Measurements from ENCODE around the gene USH2A.

The USH2A gene

GRCh38 chr1:215605011-215605621 is 818.1 kb downstream of the USH2A start:
- no peak overlapping the region for H3K27ac ChIP-seq (ENCODE audit: low read depth, low read length, severe bottlenecking)
- no peaks in the 10 kb centered on the region for H3K9me3 ChIP-seq (ENCODE audit: control insufficient read depth, low read length)
- peaks cover 36% of the 10 kb centered on the region for H3K36me3 ChIP-seq (ENCODE audit: control insufficient read depth, insufficient read depth, low read length)
- H3K4me1 ChIP-seq (ENCODE audit: control insufficient read depth, insufficient read depth, low read length, poor library complexity, severe bottlenecking): peaks cover 5% of the 10 kb centered on the region
- no peak overlapping the region for H3K4me3 ChIP-seq (ENCODE audit: extremely low read depth, insufficient read depth, low read length, poor library complexity, severe bottlenecking)

GRCh38 chr1:215603319-215603718 is 819.9 kb downstream of the USH2A start:
- H3K36me3 ChIP-seq (ENCODE audit: control insufficient read depth, insufficient read depth, low read length): peaks cover 23% of the 10 kb centered on the region
- no peak overlapping the region for H3K4me3 ChIP-seq (ENCODE audit: extremely low read depth, insufficient read depth, low read length, poor library complexity, severe bottlenecking)
- H3K9me3 ChIP-seq (ENCODE audit: control insufficient read depth, low read length): no peaks in the 10 kb centered on the region
- H3K27ac ChIP-seq (ENCODE audit: low read depth, low read length, severe bottlenecking): no peak overlapping the region
- peaks cover 10% of the 10 kb centered on the region for H3K4me1 ChIP-seq (ENCODE audit: control insufficient read depth, insufficient read depth, low read length, poor library complexity, severe bottlenecking)

GRCh38 chr1:215601276-215601675 is 822.0 kb downstream of the USH2A start:
- H3K36me3 ChIP-seq (ENCODE audit: control insufficient read depth, insufficient read depth, low read length): peaks cover 36% of the 10 kb centered on the region
- no peak overlapping the region for H3K27ac ChIP-seq (ENCODE audit: low read depth, low read length, severe bottlenecking)
- H3K4me3 ChIP-seq (ENCODE audit: extremely low read depth, insufficient read depth, low read length, poor library complexity, severe bottlenecking): no peak overlapping the region
- 82 to 92% methylated on average over 1 to 2 of the region's 2 CpGs for WGBS, 2 experiments (ENCODE audit: insufficient coverage in 2 of 2)
- H3K4me1 ChIP-seq (ENCODE audit: control insufficient read depth, insufficient read depth, low read length, poor library complexity, severe bottlenecking): peaks cover 10% of the 10 kb centered on the region
- no peaks in the 10 kb centered on the region for H3K9me3 ChIP-seq (ENCODE audit: control insufficient read depth, low read length)

DNA sequence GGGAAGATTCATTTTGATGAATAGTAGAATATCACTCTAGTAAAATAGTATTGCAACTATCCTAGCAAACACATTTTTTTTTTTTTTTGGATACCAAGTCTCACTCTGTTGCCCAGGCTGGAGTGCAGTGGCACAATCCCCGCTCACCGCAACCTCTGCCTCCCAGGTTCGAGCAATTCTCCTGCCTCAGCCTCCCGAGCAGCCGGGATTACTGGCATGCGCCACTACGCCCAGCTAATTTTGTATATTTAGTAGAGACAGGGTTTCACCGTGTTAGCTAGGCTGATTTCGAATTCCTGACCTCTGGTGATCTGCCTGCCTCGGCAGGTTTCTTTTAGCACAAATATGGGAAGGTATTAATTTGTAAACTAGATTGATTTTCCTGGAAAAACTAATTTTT is 822.4 kb downstream of the USH2A start:
- Histone ChIP-seq H3K4me3 (ENCODE audit: extremely low read depth, insufficient read depth, low read length, poor library complexity, severe bottlenecking) (no peak overlapping the region), H3K4me1 (ENCODE audit: control insufficient read depth, insufficient read depth, low read length, poor library complexity, severe bottlenecking) (peaks cover 10% of the 10 kb centered on the region), H3K27ac (ENCODE audit: low read depth, low read length, severe bottlenecking) (no peak overlapping the region), H3K9me3 (ENCODE audit: control insufficient read depth, low read length) (no peaks in the 10 kb centered on the region), H3K36me3 (ENCODE audit: control insufficient read depth, insufficient read depth, low read length) (peaks cover 38% of the 10 kb centered on the region)
- 97% methylated on average over 5 to 9 of the region's 10 CpGs for WGBS, 2 experiments (ENCODE audit: insufficient coverage in 2 of 2)

GRCh38 chr1:215600258-215600792 is 822.9 kb downstream of the USH2A start:
- Histone ChIP-seq H3K27ac (ENCODE audit: low read depth, low read length, severe bottlenecking) (no peak overlapping the region), H3K4me3 (ENCODE audit: extremely low read depth, insufficient read depth, low read length, poor library complexity, severe bottlenecking) (no peak overlapping the region), H3K9me3 (ENCODE audit: control insufficient read depth, low read length) (no peaks in the 10 kb centered on the region), H3K4me1 (ENCODE audit: control insufficient read depth, insufficient read depth, low read length, poor library complexity, severe bottlenecking) (peaks cover 10% of the 10 kb centered on the region), H3K36me3 (ENCODE audit: control insufficient read depth, insufficient read depth, low read length) (peaks cover 39% of the 10 kb centered on the region)

DNA sequence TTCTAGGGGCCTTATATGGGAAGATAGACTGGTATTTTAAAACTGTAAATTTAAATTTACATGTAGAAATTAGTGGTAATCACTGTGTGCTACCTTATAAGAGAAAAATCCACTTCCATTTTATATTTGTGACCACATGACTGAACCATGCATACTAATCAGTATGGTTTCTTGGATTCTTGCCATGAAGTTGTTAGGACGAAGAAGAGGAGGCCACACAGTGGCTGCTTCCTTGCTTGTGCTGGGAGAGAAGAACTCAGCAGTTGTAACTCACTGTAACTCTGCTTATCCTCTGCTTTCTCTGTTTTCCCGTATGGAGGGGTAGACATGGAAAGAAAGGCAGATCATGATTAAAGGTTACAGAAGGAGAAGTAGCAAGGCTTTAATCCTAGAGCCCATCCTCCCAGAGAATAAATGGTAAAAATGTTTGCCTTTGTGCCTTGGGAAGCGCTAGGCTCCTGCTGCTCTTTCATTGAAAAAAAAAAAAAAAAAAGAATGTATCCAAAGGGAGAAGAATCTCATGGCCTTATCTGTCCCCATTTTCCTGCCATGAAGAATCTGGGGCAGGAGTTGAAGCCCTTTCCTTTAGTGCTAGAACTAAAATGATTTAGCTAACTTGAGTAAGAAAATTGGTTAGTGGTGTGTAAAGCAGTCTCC is 823.7 kb downstream of the USH2A start:
- Histone ChIP-seq H3K4me3 (ENCODE audit: extremely low read depth, insufficient read depth, low read length, poor library complexity, severe bottlenecking) (no peak overlapping the region), H3K27ac (ENCODE audit: low read depth, low read length, severe bottlenecking) (peak overlapping the region; percentile 13), H3K36me3 (ENCODE audit: control insufficient read depth, insufficient read depth, low read length) (peaks cover 43% of the 10 kb centered on the region), H3K4me1 (ENCODE audit: control insufficient read depth, insufficient read depth, low read length, poor library complexity, severe bottlenecking) (peaks cover 10% of the 10 kb centered on the region), H3K9me3 (ENCODE audit: control insufficient read depth, low read length) (no peaks in the 10 kb centered on the region)
- WGBS, 2 experiments (ENCODE audit: insufficient coverage in 2 of 2): 100% methylated on average over 1 of the region's 3 CpGs

- Histone ChIP-seq H3K4me1 (ENCODE audit: control insufficient read depth, insufficient read depth, low read length, poor library complexity, severe bottlenecking) (peaks cover 8% of the 10 kb centered on the region), H3K27ac (ENCODE audit: low read depth, low read length, severe bottlenecking) (no peak overlapping the region), H3K9me3 (ENCODE audit: control insufficient read depth, low read length) (no peaks in the 10 kb centered on the region), H3K4me3 (ENCODE audit: extremely low read depth, insufficient read depth, low read length, poor library complexity, severe bottlenecking) (no peak overlapping the region), H3K36me3 (ENCODE audit: control insufficient read depth, insufficient read depth, low read length) (peaks cover 33% of the 10 kb centered on the region)
These were observed 825.3 kb downstream of the USH2A start for GRCh38 chr1:215597961-215598360.

DNA sequence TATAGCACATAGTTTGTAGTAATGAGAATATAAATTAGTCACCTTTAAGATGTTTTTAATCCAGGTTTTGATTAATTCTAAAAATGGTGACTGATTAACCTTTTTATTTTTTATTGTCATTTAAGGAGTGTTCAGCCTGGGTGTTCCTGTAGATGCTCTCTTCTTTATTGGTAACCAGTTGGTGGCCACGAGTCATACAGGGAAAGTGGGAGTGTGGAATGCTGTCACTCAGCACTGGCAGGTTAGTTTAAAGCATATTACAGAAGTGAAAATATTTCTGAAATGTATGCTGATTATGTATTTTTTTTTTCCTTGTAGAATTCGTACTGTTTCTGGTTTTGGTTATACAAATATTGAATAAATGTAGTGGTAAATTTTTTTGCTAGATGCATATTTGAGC is 828.0 kb downstream of the USH2A start:
- peaks cover 5% of the 10 kb centered on the region for H3K4me1 ChIP-seq (ENCODE audit: control insufficient read depth, insufficient read depth, low read length, poor library complexity, severe bottlenecking)
- no peaks in the 10 kb centered on the region for H3K9me3 ChIP-seq (ENCODE audit: control insufficient read depth, low read length)
- H3K36me3 ChIP-seq (ENCODE audit: control insufficient read depth, insufficient read depth, low read length): peaks cover 27% of the 10 kb centered on the region
- H3K4me3 ChIP-seq (ENCODE audit: extremely low read depth, insufficient read depth, low read length, poor library complexity, severe bottlenecking): no peak overlapping the region
- no peak overlapping the region for H3K27ac ChIP-seq (ENCODE audit: low read depth, low read length, severe bottlenecking)
- 93% methylated on average over 2 of the region's 2 CpGs; no CpG with 5 or more reads in 1 of the 2 experiments for WGBS, 2 experiments (ENCODE audit: insufficient coverage in 2 of 2)

GRCh38 chr1:215594640-215595039 is 828.6 kb downstream of the USH2A start:
- 100% methylated on average over 1 of the region's 3 CpGs for WGBS, 2 experiments (ENCODE audit: insufficient coverage in 2 of 2)
- no peak overlapping the region for H3K27ac ChIP-seq (ENCODE audit: low read depth, low read length, severe bottlenecking)

GRCh38 chr1:215590779-215591491 is 832.3 kb downstream of the USH2A start:
- H3K4me3 ChIP-seq (ENCODE audit: extremely low read depth, insufficient read depth, low read length, poor library complexity, severe bottlenecking): no peak overlapping the region
- no peak overlapping the region for H3K27ac ChIP-seq (ENCODE audit: low read depth, low read length, severe bottlenecking)
- no peaks in the 10 kb centered on the region for H3K4me1 ChIP-seq (ENCODE audit: control insufficient read depth, insufficient read depth, low read length, poor library complexity, severe bottlenecking)
- H3K36me3 ChIP-seq (ENCODE audit: control insufficient read depth, insufficient read depth, low read length): peaks cover 20% of the 10 kb centered on the region
- no peaks in the 10 kb centered on the region for H3K9me3 ChIP-seq (ENCODE audit: control insufficient read depth, low read length)
- 89 to 92% methylated on average over 1 to 4 of the region's 4 CpGs for WGBS, 2 experiments (ENCODE audit: insufficient coverage in 2 of 2)

More at GRCh38 chr1:215594640-215595039, 828.6 kb downstream of the USH2A start:
- H3K9me3 ChIP-seq (ENCODE audit: control insufficient read depth, low read length): no peaks in the 10 kb centered on the region
- H3K36me3 ChIP-seq (ENCODE audit: control insufficient read depth, insufficient read depth, low read length): peaks cover 27% of the 10 kb centered on the region
- no peak overlapping the region for H3K4me3 ChIP-seq (ENCODE audit: extremely low read depth, insufficient read depth, low read length, poor library complexity, severe bottlenecking)
- H3K4me1 ChIP-seq (ENCODE audit: control insufficient read depth, insufficient read depth, low read length, poor library complexity, severe bottlenecking): peaks cover 3% of the 10 kb centered on the region
